Mesothelial cell of epicardium (in vitro differentiated cells): ENCODE results near the gene MAGEA3. TPM values are rescaled to one million over a fixed set of nuclear protein-coding genes. Genes with fewer than 3 reads are reported as not detected.

Experiments
- DNase-seq, 2 experiments: peaks; one replicate each; pipeline ENCODE4 v3.0.0; 2021; ENCODE audit warnings: low spot score in 2 of 2; ENCODE audit not compliant: unreplicated experiment in 2 of 2
- H3K27ac Mint-ChIP-seq: 2 replicates; pipeline ENCODE4 v1.8.0; 2021; ENCODE audit warnings: mixed read lengths
- H3K27me3 Mint-ChIP-seq: 2 replicates; pipeline ENCODE4 v1.8.0; 2021; ENCODE audit warnings: low read depth, mixed read lengths
- H3K36me3 Mint-ChIP-seq: 2 replicates; pipeline ENCODE4 v1.8.0; 2021; ENCODE audit warnings: mixed read lengths
- H3K4me1 Mint-ChIP-seq: 2 replicates; pipeline ENCODE4 v1.8.0; 2021; ENCODE audit warnings: mixed read lengths
- H3K4me3 Mint-ChIP-seq: 2 replicates; pipeline ENCODE4 v1.8.0; 2021; ENCODE audit warnings: mild to moderate bottlenecking, moderate library complexity, mixed read lengths
- H3K9me3 Mint-ChIP-seq: 2 replicates; pipeline ENCODE4 v1.8.0; 2021; ENCODE audit warnings: mixed read lengths
- CTCF ChIP-seq: fragments of 200-600 bp; sonication (generic); IDR thresholded peaks from one replicate; pipeline ENCODE4 v1.5.0; 2021; ENCODE audit warnings: antibody characterized with exemption; ENCODE audit not compliant: unreplicated experiment
- total RNA-seq: library from RNA; stranded (reverse); gene quantifications from 3 replicates; pipeline ENCODE4 v1.2.1, GENCODE V29; 2021

The MAGEA3 gene
- total RNA-seq, 1 donor from 2014 or later: not detected

GRCh38 chrX:152738560-152738959 lies 40.0 kb downstream of the MAGEA3 start:
- Mint-ChIP-seq H3K36me3 (no peaks in the 10 kb centered on the region), H3K27me3 (peaks cover 2% of the 10 kb centered on the region), H3K9me3 (peaks cover 23% of the 10 kb centered on the region), H3K27ac (no peak overlapping the region), H3K4me1 (no peaks in the 10 kb centered on the region), H3K4me3 (no peak overlapping the region)
- TF ChIP-seq CTCF: no peak
- DNase-seq: no peak

Other genes with a start within 250 kb of the MAGEA3 start
- 2.0 to 2.5 TPM (median 2.2 TPM) in 3 replicates for gene GABRA3, start 247.5 kb upstream of the MAGEA3 start, total RNA-seq
- 3.4 to 3.8 TPM (median 3.6 TPM) in 3 replicates for gene GABRQ, start 60.9 kb upstream of the MAGEA3 start, total RNA-seq
- gene CSAG2, start 10.5 kb downstream of the MAGEA3 start, total RNA-seq: not detected in 3 replicates
- gene MAGEA2B, start 15.8 kb downstream of the MAGEA3 start, total RNA-seq: not detected in 3 replicates
- not detected in 3 replicates for gene CSAG1, start 34.9 kb downstream of the MAGEA3 start, total RNA-seq
- not detected in 3 replicates for gene MAGEA12, start 35.0 kb downstream of the MAGEA3 start, total RNA-seq
- not detected in 3 replicates for gene MAGEA2, start 55.0 kb downstream of the MAGEA3 start, total RNA-seq
- not detected in 3 replicates for gene CSAG3, start 60.4 kb downstream of the MAGEA3 start, total RNA-seq
- gene MAGEA6, start 70.9 kb downstream of the MAGEA3 start, total RNA-seq: not detected in 3 replicates
- gene CETN2, start 132.0 kb downstream of the MAGEA3 start, total RNA-seq: 31.1 to 35.4 TPM (median 34.9 TPM) in 3 replicates
- 21.0 to 21.4 TPM (median 21.1 TPM) in 3 replicates for gene NSDHL, start 132.3 kb downstream of the MAGEA3 start, total RNA-seq
- 31.8 to 35.3 TPM (median 32.8 TPM) in 3 replicates for gene ZNF185, start 199.3 kb downstream of the MAGEA3 start, total RNA-seq